Measurements from ENCODE around the gene UTP3. TPM values are rescaled to one million over a fixed set of nuclear protein-coding genes. Genes with fewer than 3 reads are reported as not detected.

The UTP3 gene
- total and polyA plus RNA-seq, 2 donors (not counting 3 experiments of a cell fraction or from before 2014, with no cell fraction given), result 8.7 to 32.8 TPM

GRCh38 chr4:70674191-70674590, 14.1 kb upstream of the UTP3 start:
- dilution Hi-C loops (cut with MboI; ENCODE audit: extremely low pct_ligation_motif_present, low sequenced_read_pairs), result no loop called here
- Histone ChIP-seq H3K4me3 (replicated peaks in 1 of 3; ENCODE audit: insufficient read depth in 1 of 3, low read depth in 1 of 3, low read length in 3 of 3) (no peak overlapping the region), H3K9ac (replicated peaks; ENCODE audit: extremely low read depth, insufficient read depth, low read length) (no peak overlapping the region), H4K20me1 (replicated peaks; ENCODE audit: control insufficient read depth, extremely low read depth, insufficient read depth, low read length) (no peaks in the 10 kb centered on the region), H2AFZ (ENCODE audit: low read depth, low read length) (no peak overlapping the region), H3K79me2 (ENCODE audit: control insufficient read depth, insufficient read depth, low read length) (no peaks in the 10 kb centered on the region), H3K27ac (ENCODE audit: insufficient read depth, low read depth, low read length) (no peak overlapping the region), H3K9me1 (replicated peaks; ENCODE audit: control insufficient read depth, extremely low read depth, insufficient read depth, low read length) (no peaks in the 10 kb centered on the region), H3K36me3 (ENCODE audit: control insufficient read depth in 2 of 2, extremely low read depth in 1 of 2, insufficient read depth in 2 of 2, low read length in 2 of 2) (no peaks in the 10 kb centered on the region), H3K4me1 (ENCODE audit: control insufficient read depth, extremely low read depth, insufficient read depth, low read length) (no peaks in the 10 kb centered on the region), H3K27me3 (ENCODE audit: control insufficient read depth in 2 of 2, insufficient read depth in 2 of 2, low read length in 2 of 2) (peaks cover 0 to 2% of the 10 kb centered on the region in 2 experiments), H3K9me3 (replicated peaks; ENCODE audit: control insufficient read depth, insufficient read depth, low read length) (no peaks in the 10 kb centered on the region), H3K4me2 (ENCODE audit: insufficient read depth, low read length) (no peak overlapping the region)
- FAIRE-seq, result no peak
- no peak for TF ChIP-seq EZH2 (IDR thresholded peaks at IDR 0.05; ENCODE audit: borderline replicate concordance, low read depth, low read length, severe bottlenecking)
- TF ChIP-seq FOS (IDR thresholded peaks at IDR 0.05; ENCODE audit: borderline replicate concordance, insufficient read depth, low read length), result no peak
- no peak for TF ChIP-seq CTCF (IDR thresholded peaks at IDR 0.05; ENCODE audit: extremely low read depth in 1 of 2, insufficient read depth in 1 of 2, low read depth in 1 of 2, low read length in 2 of 2)
- no peak for TF ChIP-seq POLR2AphosphoS5 (IDR thresholded peaks at IDR 0.05; ENCODE audit: insufficient read depth, low read depth, low read length)
- TF ChIP-seq JUN (IDR thresholded peaks at IDR 0.05; ENCODE audit: borderline replicate concordance, insufficient read depth, insufficient read length, low read depth), result no peak
- no peak for TF ChIP-seq POLR2A (IDR thresholded peaks at IDR 0.05; ENCODE audit: low read depth, low read length)
- no peak for TF ChIP-seq GATA2 (IDR thresholded peaks at IDR 0.05; ENCODE audit: insufficient read depth, insufficient read length, low read depth, low read length)
- no peak for TF ChIP-seq MAX (IDR thresholded peaks at IDR 0.05; ENCODE audit: insufficient read depth, insufficient read length)
- no peak for TF ChIP-seq MYC (IDR thresholded peaks at IDR 0.05; ENCODE audit: low read depth, low read length)
- ChIA-PET CTCF (interaction anchor here (1.3 kb wide), 1 partner anchor 73 kb away, joined by 3 read pairs; no protein-coding TSS in a partner anchor), POLR2A (no interaction called here)
- intact Hi-C loops (cut with micrococcal nuclease), result no loop called here
- DNase-seq (ENCODE audit: low read depth, low spot score), result no peak
- BruUV-seq (replicated peaks), result no TSS peak

Data from endothelial cell of umbilical vein (primary cell).